ENCODE data around the gene TULP4. TPM values are rescaled to one million over a fixed set of nuclear protein-coding genes. Genes with fewer than 3 reads are reported as not detected.

The TULP4 gene
- total RNA-seq, 1 experiment from 2014 or later: 52.8 TPM

GRCh38 chr6:158285656-158286021 lies 26.6 kb upstream of the TULP4 start (continued):
- no peak for TF ChIP-seq ZNF281 (CRISPR knock-in tag; IDR thresholded peaks at IDR 0.05)

- ChIA-PET CTCF (interaction anchor here (0.7 kb wide), 1 partner anchor 50 kb away, joined by 3 read pairs; no protein-coding TSS in a partner anchor), POLR2A (no interaction called here)
- no peak for ATAC-seq
- no peaks in the 10 kb centered on the region for H3K27me3 Mint-ChIP-seq (ENCODE audit: low read depth)
- H3K4me3 Mint-ChIP-seq: no peak overlapping the region
- no peaks in the 10 kb centered on the region for H3K36me3 Mint-ChIP-seq
- H3K4me1 Mint-ChIP-seq: peaks cover 39% of the 10 kb centered on the region
- no peaks in the 10 kb centered on the region for H3K9me3 Mint-ChIP-seq
- H3K27ac Mint-ChIP-seq: no peak overlapping the region
- DNase-seq (ENCODE audit: low spot score): no peak
- no peak for TF ChIP-seq SMAD4 (CRISPR knock-in tag; IDR thresholded peaks at IDR 0.05)
- TF ChIP-seq ZNF121 (CRISPR knock-in tag; IDR thresholded peaks at IDR 0.05): no peak
- no peak for TF ChIP-seq ZNF219 (CRISPR knock-in tag; IDR thresholded peaks at IDR 0.05; ENCODE audit: borderline replicate concordance)
Measured at GRCh38 chr6:158286413-158286812, 25.9 kb upstream of the TULP4 start.

- ChIA-PET CTCF (no interaction called here), POLR2A (no interaction called here)
- Mint-ChIP-seq H3K9me3 (no peaks in the 10 kb centered on the region), H3K27me3 (ENCODE audit: low read depth) (no peaks in the 10 kb centered on the region), H3K4me1 (peaks cover 35% of the 10 kb centered on the region), H3K36me3 (no peaks in the 10 kb centered on the region), H3K27ac (no peak overlapping the region), H3K4me3 (no peak overlapping the region)
- DNase-seq (ENCODE audit: low spot score): no peak
- no peak for ATAC-seq
- TF ChIP-seq ARID4B (CRISPR knock-in tag; IDR thresholded peaks at IDR 0.05; ENCODE audit: borderline replicate concordance) (no peak), HMGXB4 (CRISPR knock-in tag; IDR thresholded peaks at IDR 0.05) (no peak), PRRX2 (CRISPR knock-in tag; IDR thresholded peaks at IDR 0.05) (no peak), CREM (CRISPR knock-in tag; IDR thresholded peaks at IDR 0.05) (no peak), GRHL2 (CRISPR knock-in tag; IDR thresholded peaks at IDR 0.05; ENCODE audit: insufficient replicate concordance, severe bottlenecking) (no peak), ATF6 (CRISPR knock-in tag; IDR thresholded peaks at IDR 0.05) (no peak), E2F1 (CRISPR knock-in tag; IDR thresholded peaks at IDR 0.05) (no peak), FOXP1 (CRISPR knock-in tag; IDR thresholded peaks at IDR 0.05; ENCODE audit: borderline replicate concordance) (no peak), JUN (CRISPR knock-in tag; IDR thresholded peaks at IDR 0.05) (no peak), AR (CRISPR knock-in tag; IDR thresholded peaks at IDR 0.05) (no peak), ZNF219 (CRISPR knock-in tag; IDR thresholded peaks at IDR 0.05; ENCODE audit: borderline replicate concordance) (no peak), JAZF1 (CRISPR knock-in tag; IDR thresholded peaks at IDR 0.05) (no peak), GTF2I (CRISPR knock-in tag; conservative IDR thresholded peaks at IDR 0.05) (no peak), ATF2 (CRISPR knock-in tag; IDR thresholded peaks at IDR 0.05; ENCODE audit: borderline replicate concordance, low read depth) (no peak)
Measured at GRCh38 chr6:158287047-158287446, 25.2 kb upstream of the TULP4 start.
